ENCODE data around the gene JMJD4.

Gene JMJD4

GRCh38 chr1:227746676-227747075 lies 11.6 kb upstream of the JMJD4 start:
- DNase-seq (ENCODE audit: low spot score): no peak
- TF ChIP-seq, protein P1, sequence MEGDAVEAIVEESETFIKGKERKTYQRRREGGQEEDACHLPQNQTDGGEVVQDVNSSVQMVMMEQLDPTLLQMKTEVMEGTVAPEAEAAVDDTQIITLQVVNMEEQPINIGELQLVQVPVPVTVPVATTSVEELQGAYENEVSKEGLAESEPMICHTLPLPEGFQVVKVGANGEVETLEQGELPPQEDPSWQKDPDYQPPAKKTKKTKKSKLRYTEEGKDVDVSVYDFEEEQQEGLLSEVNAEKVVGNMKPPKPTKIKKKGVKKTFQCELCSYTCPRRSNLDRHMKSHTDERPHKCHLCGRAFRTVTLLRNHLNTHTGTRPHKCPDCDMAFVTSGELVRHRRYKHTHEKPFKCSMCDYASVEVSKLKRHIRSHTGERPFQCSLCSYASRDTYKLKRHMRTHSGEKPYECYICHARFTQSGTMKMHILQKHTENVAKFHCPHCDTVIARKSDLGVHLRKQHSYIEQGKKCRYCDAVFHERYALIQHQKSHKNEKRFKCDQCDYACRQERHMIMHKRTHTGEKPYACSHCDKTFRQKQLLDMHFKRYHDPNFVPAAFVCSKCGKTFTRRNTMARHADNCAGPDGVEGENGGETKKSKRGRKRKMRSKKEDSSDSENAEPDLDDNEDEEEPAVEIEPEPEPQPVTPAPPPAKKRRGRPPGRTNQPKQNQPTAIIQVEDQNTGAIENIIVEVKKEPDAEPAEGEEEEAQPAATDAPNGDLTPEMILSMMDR (IDR thresholded peaks at IDR 0.05; ENCODE audit: extremely low read depth, insufficient read depth, missing control alignments): no peak
- in situ Hi-C loops (cut with MboI; ENCODE audit: low pct_unique_long_range_greater_than_20kb, low sequenced_read_pairs, unreplicated experiment): no loop called here

- TF ChIP-seq, protein P1 (IDR thresholded peaks at IDR 0.05; ENCODE audit: extremely low read depth, insufficient read depth, missing control alignments): no peak
- DNase-seq (ENCODE audit: low spot score): no peak
- in situ Hi-C loops (cut with MboI; ENCODE audit: low pct_unique_long_range_greater_than_20kb, low sequenced_read_pairs, unreplicated experiment): no loop called here
Measured at GRCh38 chr1:227745568-227746265, 10.6 kb upstream of the JMJD4 start.

DNA sequence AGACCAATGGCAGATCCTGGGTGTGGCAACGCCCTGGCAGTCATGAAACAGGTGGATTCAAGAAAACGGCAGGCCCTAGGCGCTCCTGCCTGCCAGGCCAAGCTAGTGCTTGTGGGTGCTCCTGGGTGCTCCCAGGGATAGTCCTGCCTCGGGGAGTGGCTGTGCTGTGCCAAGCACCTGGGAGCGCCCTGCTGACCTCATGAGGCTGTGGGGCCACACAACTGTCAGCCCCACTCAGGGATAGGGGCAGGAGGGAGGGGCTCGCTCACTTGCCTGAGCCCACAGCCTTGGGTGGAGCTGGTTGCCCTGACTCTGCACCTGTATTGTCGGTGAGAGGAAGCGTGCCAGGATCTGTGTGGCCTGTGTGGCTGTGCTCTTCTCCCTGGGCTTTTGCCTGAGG lies 9.6 kb upstream of the JMJD4 start:
- in situ Hi-C loops (cut with MboI; ENCODE audit: low pct_unique_long_range_greater_than_20kb, low sequenced_read_pairs, unreplicated experiment): no loop called here
- TF ChIP-seq, protein P1 (IDR thresholded peaks at IDR 0.05; ENCODE audit: extremely low read depth, insufficient read depth, missing control alignments): no peak
- DNase-seq (ENCODE audit: low spot score): no peak

DNA sequence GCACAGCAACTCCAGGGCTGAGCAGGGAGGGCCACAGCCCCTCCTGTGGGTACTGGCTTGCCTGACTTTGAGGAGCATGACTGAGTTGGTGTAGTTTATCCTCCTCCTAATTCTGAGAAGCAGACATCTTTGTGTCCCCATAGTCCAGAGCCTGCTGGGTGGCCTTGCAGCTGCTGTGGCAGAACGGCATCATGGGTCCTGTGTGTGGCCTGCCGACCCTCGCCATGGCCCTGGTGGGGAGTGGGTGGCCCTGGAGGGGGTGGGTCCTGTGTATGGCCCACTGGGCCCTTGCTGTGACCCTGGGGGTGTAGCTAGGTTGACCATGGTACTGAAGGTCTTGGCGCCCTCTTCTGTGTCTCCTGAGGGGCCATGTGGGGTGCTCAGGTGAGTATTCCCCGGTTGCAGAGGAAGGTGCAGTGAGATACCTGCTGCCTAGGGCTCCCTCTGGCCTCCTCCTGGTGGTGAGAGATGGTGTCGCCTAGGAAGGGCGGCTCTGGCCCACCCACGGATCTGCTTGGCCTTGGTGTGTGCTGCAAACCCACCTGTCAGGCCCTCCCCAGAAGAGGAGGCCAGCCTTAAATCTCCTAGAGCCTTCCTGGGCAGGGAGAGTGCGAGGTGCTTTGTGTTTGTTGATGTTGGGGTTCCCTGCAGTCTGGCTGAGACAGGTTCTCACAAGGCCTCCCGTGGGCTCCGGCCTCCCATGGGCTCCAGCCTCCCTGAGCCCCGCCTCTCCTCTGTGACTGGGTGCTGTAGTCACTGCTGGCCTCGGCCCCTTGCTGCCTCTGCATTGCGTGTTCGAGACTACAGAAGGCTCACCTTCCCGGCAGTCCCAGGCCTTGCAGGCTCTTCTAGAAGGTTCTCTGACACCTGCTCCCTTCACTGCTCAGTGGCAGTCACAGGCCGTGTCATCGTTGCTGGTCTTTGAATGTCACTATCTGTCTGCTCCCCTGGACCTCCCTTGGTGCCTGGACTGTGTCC lies 7.9 kb upstream of the JMJD4 start:
- no peak for DNase-seq (ENCODE audit: low spot score)
- TF ChIP-seq, protein P1 (IDR thresholded peaks at IDR 0.05; ENCODE audit: extremely low read depth, insufficient read depth, missing control alignments): no peak
- in situ Hi-C loops (cut with MboI; ENCODE audit: low pct_unique_long_range_greater_than_20kb, low sequenced_read_pairs, unreplicated experiment): no loop called here

- in situ Hi-C loops (cut with MboI; ENCODE audit: low pct_unique_long_range_greater_than_20kb, low sequenced_read_pairs, unreplicated experiment): no loop called here
- no peak for DNase-seq (ENCODE audit: low spot score)
- TF ChIP-seq, protein P1 (IDR thresholded peaks at IDR 0.05; ENCODE audit: extremely low read depth, insufficient read depth, missing control alignments): no peak
Measured at GRCh38 chr1:227741166-227741870, 6.2 kb upstream of the JMJD4 start.

DNA sequence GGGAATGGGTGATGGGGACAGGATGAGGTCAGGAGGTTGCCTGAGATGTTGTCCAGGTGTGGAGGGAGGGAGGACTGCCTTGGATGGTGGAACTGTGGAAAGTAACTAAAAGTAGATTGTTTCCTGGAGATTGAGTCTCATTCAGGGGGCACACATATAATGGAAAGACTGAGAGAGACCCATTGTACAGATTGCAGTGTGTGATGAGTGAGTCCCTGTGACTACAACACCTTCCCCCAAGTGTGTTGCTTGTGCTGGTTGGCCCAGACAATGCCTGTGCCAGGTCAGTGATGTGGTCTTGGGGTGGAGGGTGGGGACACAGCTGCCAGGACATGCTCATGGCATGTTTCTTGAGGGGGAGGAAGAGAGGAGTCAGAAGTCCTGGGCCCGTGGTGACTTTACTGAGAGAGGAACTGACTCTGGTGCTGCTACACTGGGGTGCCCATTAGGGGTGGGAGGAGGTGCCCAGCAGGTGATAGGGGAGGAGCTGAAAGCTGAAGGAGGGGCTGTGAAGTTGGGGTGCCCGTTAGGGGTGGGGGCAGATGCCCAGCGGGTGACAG lies 5.4 kb upstream of the JMJD4 start:
- TF ChIP-seq, protein P1 (IDR thresholded peaks at IDR 0.05; ENCODE audit: extremely low read depth, insufficient read depth, missing control alignments): no peak
- no peak for DNase-seq (ENCODE audit: low spot score)
- in situ Hi-C loops (cut with MboI; ENCODE audit: low pct_unique_long_range_greater_than_20kb, low sequenced_read_pairs, unreplicated experiment): no loop called here

All from GM13977 (cell line).